ENCODE data around the gene ZNF436. TPM values are rescaled to one million over a fixed set of nuclear protein-coding genes. Genes with fewer than 3 reads are reported as not detected.

Gene ZNF436
- total RNA-seq, 1 donor, result 32.9 TPM

- H3K4me3 ChIP-seq (ENCODE audit: insufficient read depth, low read length), result no peak overlapping the region
- no peak overlapping the region for H3K27ac ChIP-seq (ENCODE audit: low read depth, low read length)
- no peak for DNase-seq (ENCODE audit: insufficient read length, low spot score, missing footprints)
- peaks cover 16% of the 10 kb centered on the region for H3K9me3 ChIP-seq (ENCODE audit: low read depth, low read length)
- TF ChIP-seq CTCF (IDR thresholded peaks at IDR 0.05; ENCODE audit: extremely low read depth, low read depth, low read length), result no peak
- no peaks in the 10 kb centered on the region for H4K20me1 ChIP-seq (ENCODE audit: insufficient read depth, low read length)
- H3K4me2 ChIP-seq (ENCODE audit: insufficient read depth, low read length), result peak overlapping the region; percentile 100
- H3K36me3 ChIP-seq (ENCODE audit: insufficient read depth, low read length), result peaks cover 45% of the 10 kb centered on the region
- no peak overlapping the region for H2AFZ ChIP-seq (ENCODE audit: low read length)
- no peaks in the 10 kb centered on the region for H3K27me3 ChIP-seq (ENCODE audit: insufficient read depth, low read length)
- peaks cover 31% of the 10 kb centered on the region for H3K4me1 ChIP-seq (ENCODE audit: insufficient read depth, low read length)
- H3K79me2 ChIP-seq (ENCODE audit: insufficient read depth, low read length), result peaks cover 42% of the 10 kb centered on the region
Observed at GRCh38 chr1:23366598-23366997, 3.0 kb downstream of the ZNF436 start.

- no peak overlapping the region for H2AFZ ChIP-seq (ENCODE audit: low read length)
- H3K27ac ChIP-seq (ENCODE audit: low read depth, low read length), result no peak overlapping the region
- no peak for TF ChIP-seq CTCF (IDR thresholded peaks at IDR 0.05; ENCODE audit: extremely low read depth, low read depth, low read length)
- no peaks in the 10 kb centered on the region for H3K27me3 ChIP-seq (ENCODE audit: insufficient read depth, low read length)
- no peaks in the 10 kb centered on the region for H4K20me1 ChIP-seq (ENCODE audit: insufficient read depth, low read length)
- peaks cover 20% of the 10 kb centered on the region for H3K9me3 ChIP-seq (ENCODE audit: low read depth, low read length)
- peaks cover 50% of the 10 kb centered on the region for H3K36me3 ChIP-seq (ENCODE audit: insufficient read depth, low read length)
- H3K79me2 ChIP-seq (ENCODE audit: insufficient read depth, low read length), result peaks cover 41% of the 10 kb centered on the region
- H3K4me1 ChIP-seq (ENCODE audit: insufficient read depth, low read length), result peaks cover 28% of the 10 kb centered on the region
- peak overlapping the region; percentile 100 for H3K4me2 ChIP-seq (ENCODE audit: insufficient read depth, low read length)
- no peak overlapping the region for H3K4me3 ChIP-seq (ENCODE audit: insufficient read depth, low read length)
- DNase-seq (ENCODE audit: insufficient read length, low spot score, missing footprints), result no peak
Observed at GRCh38 chr1:23366146-23366545, 3.5 kb downstream of the ZNF436 start.

- Histone ChIP-seq H2AFZ (ENCODE audit: low read length) (no peak overlapping the region), H3K4me3 (ENCODE audit: insufficient read depth, low read length) (no peak overlapping the region), H3K27ac (ENCODE audit: low read depth, low read length) (no peak overlapping the region), H3K4me2 (ENCODE audit: insufficient read depth, low read length) (no peak overlapping the region), H3K79me2 (ENCODE audit: insufficient read depth, low read length) (peaks cover 26% of the 10 kb centered on the region), H3K36me3 (ENCODE audit: insufficient read depth, low read length) (peaks cover 66% of the 10 kb centered on the region), H3K27me3 (ENCODE audit: insufficient read depth, low read length) (no peaks in the 10 kb centered on the region), H4K20me1 (ENCODE audit: insufficient read depth, low read length) (no peaks in the 10 kb centered on the region), H3K9me3 (ENCODE audit: low read depth, low read length) (peaks cover 35% of the 10 kb centered on the region), H3K4me1 (ENCODE audit: insufficient read depth, low read length) (peaks cover 9% of the 10 kb centered on the region)
- TF ChIP-seq CTCF (IDR thresholded peaks at IDR 0.05; ENCODE audit: extremely low read depth, low read depth, low read length), result no peak
- no peak for DNase-seq (ENCODE audit: insufficient read length, low spot score, missing footprints)
Observed at GRCh38 chr1:23362218-23362713, 7.4 kb downstream of the ZNF436 start.

GRCh38 chr1:23358310-23358875 is 11.2 kb downstream of the ZNF436 start:
- Histone ChIP-seq H3K36me3 (ENCODE audit: insufficient read depth, low read length) (peaks cover 39% of the 10 kb centered on the region), H3K4me2 (ENCODE audit: insufficient read depth, low read length) (no peak overlapping the region)

More at GRCh38 chr1:23358310-23358875, 11.2 kb downstream of the ZNF436 start:
- no peak for TF ChIP-seq CTCF (IDR thresholded peaks at IDR 0.05; ENCODE audit: extremely low read depth, low read depth, low read length)
- H3K4me1 ChIP-seq (ENCODE audit: insufficient read depth, low read length), result no peaks in the 10 kb centered on the region
- peaks cover 6% of the 10 kb centered on the region for H3K79me2 ChIP-seq (ENCODE audit: insufficient read depth, low read length)
- peaks cover 32% of the 10 kb centered on the region for H3K9me3 ChIP-seq (ENCODE audit: low read depth, low read length)
- no peak overlapping the region for H3K27ac ChIP-seq (ENCODE audit: low read depth, low read length)
- no peak overlapping the region for H3K4me3 ChIP-seq (ENCODE audit: insufficient read depth, low read length)
- H3K27me3 ChIP-seq (ENCODE audit: insufficient read depth, low read length), result no peaks in the 10 kb centered on the region
- no peaks in the 10 kb centered on the region for H4K20me1 ChIP-seq (ENCODE audit: insufficient read depth, low read length)
- DNase-seq (ENCODE audit: insufficient read length, low spot score, missing footprints), result no peak
- H2AFZ ChIP-seq (ENCODE audit: low read length), result no peak overlapping the region
